Activated T-helper 17 cell treated with anti-CD3 and anti-CD28 coated beads, Interleukin-2, amount 50 U/mL, for 72 hours (primary cell): ENCODE data around the gene NBDY. TPM values are rescaled to one million over a fixed set of nuclear protein-coding genes. Genes with fewer than 3 reads are reported as not detected.

Experiments
- ATAC-seq: fragments of 150-1000 bp; cut with Tn5 transposase; replicated peaks from 2 replicates; pipeline ENCODE4 v1.10.0; 2021; ENCODE audit warnings: mild to moderate bottlenecking, moderate library complexity
- H3K27ac Mint-ChIP-seq: one replicate; pipeline ENCODE4 v1.8.0; 2022; ENCODE audit warnings: mixed read lengths
- H3K27me3 Mint-ChIP-seq: one replicate; pipeline ENCODE4 v1.8.0; 2022; ENCODE audit warnings: mixed read lengths
- H3K36me3 Mint-ChIP-seq: one replicate; pipeline ENCODE4 v1.8.0; 2022; ENCODE audit warnings: low read depth, mild to moderate bottlenecking, mixed read lengths
- H3K4me1 Mint-ChIP-seq: one replicate; pipeline ENCODE4 v1.8.0; 2022; ENCODE audit warnings: mixed read lengths
- H3K4me3 Mint-ChIP-seq: one replicate; pipeline ENCODE4 v1.8.0; 2022; ENCODE audit warnings: mild to moderate bottlenecking, mixed read lengths
- H3K9me3 Mint-ChIP-seq: one replicate; pipeline ENCODE4 v1.8.0; 2022; ENCODE audit warnings: mixed read lengths
- total RNA-seq, 2 donors: library from RNA; stranded (reverse); gene quantifications; one replicate each; pipeline ENCODE4 v1.2.3, GENCODE V29; 2022

NBDY gene
- total RNA-seq, 2 donors from 2014 or later: 33.6 to 46.0 TPM

- Mint-ChIP-seq H3K4me1 (peaks cover 14% of the 10 kb centered on the region), H3K27me3 (no peaks in the 10 kb centered on the region), H3K4me3 (no peak overlapping the region), H3K36me3 (peaks cover 23% of the 10 kb centered on the region), H3K27ac (no peak overlapping the region), H3K9me3 (no peaks in the 10 kb centered on the region)
- no peak for ATAC-seq
Measured at GRCh38 chrX:56817179-56817578, 88.1 kb downstream of the NBDY start.

- Mint-ChIP-seq H3K4me3 (no peak overlapping the region), H3K4me1 (no peaks in the 10 kb centered on the region), H3K36me3 (no peaks in the 10 kb centered on the region), H3K9me3 (no peaks in the 10 kb centered on the region), H3K27ac (no peak overlapping the region), H3K27me3 (no peaks in the 10 kb centered on the region)
- ATAC-seq: no peak
Measured at GRCh38 chrX:56826020-56826419, 97.0 kb downstream of the NBDY start.

- no peaks in the 10 kb centered on the region for H3K4me1 Mint-ChIP-seq
- H3K4me3 Mint-ChIP-seq: no peak overlapping the region
- no peaks in the 10 kb centered on the region for H3K27me3 Mint-ChIP-seq
- H3K9me3 Mint-ChIP-seq: peaks cover 3% of the 10 kb centered on the region
- H3K36me3 Mint-ChIP-seq: no peaks in the 10 kb centered on the region
- ATAC-seq: no peak
- no peak overlapping the region for H3K27ac Mint-ChIP-seq
Measured at GRCh38 chrX:56833626-56834025, 104.6 kb downstream of the NBDY start.

- H3K27ac Mint-ChIP-seq: no peak overlapping the region
Measured at GRCh38 chrX:56853436-56853835, 124.4 kb downstream of the NBDY start.

GRCh38 chrX:56857042-56857441, 128.0 kb downstream of the NBDY start:
- H3K27ac Mint-ChIP-seq: no peak overlapping the region
- no peak for ATAC-seq
- H3K4me3 Mint-ChIP-seq: no peak overlapping the region
- no peaks in the 10 kb centered on the region for H3K27me3 Mint-ChIP-seq
- H3K4me1 Mint-ChIP-seq: no peaks in the 10 kb centered on the region
- H3K9me3 Mint-ChIP-seq: no peaks in the 10 kb centered on the region
- no peaks in the 10 kb centered on the region for H3K36me3 Mint-ChIP-seq

More at GRCh38 chrX:56853436-56853835, 124.4 kb downstream of the NBDY start:
- Mint-ChIP-seq H3K27me3 (no peaks in the 10 kb centered on the region), H3K4me1 (no peaks in the 10 kb centered on the region), H3K9me3 (no peaks in the 10 kb centered on the region), H3K36me3 (no peaks in the 10 kb centered on the region), H3K4me3 (no peak overlapping the region)
- no peak for ATAC-seq

- Mint-ChIP-seq H3K4me3 (no peak overlapping the region), H3K27ac (no peak overlapping the region), H3K36me3 (no peaks in the 10 kb centered on the region), H3K4me1 (no peaks in the 10 kb centered on the region), H3K9me3 (no peaks in the 10 kb centered on the region), H3K27me3 (no peaks in the 10 kb centered on the region)
- no peak for ATAC-seq
Measured at GRCh38 chrX:56860888-56861287, 131.8 kb downstream of the NBDY start.

Other genes with a start within 250 kb of the NBDY start
- 10 to 100 TPM; 39.3 to 40.7 TPM for gene UBQLN2, start 165.6 kb upstream of the NBDY start, total RNA-seq